ENCODE results near the gene EPB41L2.
A peak's percentile ranks its signal among the peaks of the same experiment; 100 is the strongest.

EPB41L2 gene

GRCh38 chr6:130903007-130903406, 160.0 kb downstream of the EPB41L2 start:
- DNase-seq = no peak

GRCh38 chr6:130900913-130901312, 162.1 kb downstream of the EPB41L2 start:
- no peak for DNase-seq

GRCh38 chr6:130896249-130896648, 166.8 kb downstream of the EPB41L2 start:
- no peak for DNase-seq

- DNase-seq = no peak
These were observed 167.5 kb downstream of the EPB41L2 start for GRCh38 chr6:130895516-130895915.

- DNase-seq = no peak
These were observed 169.3 kb downstream of the EPB41L2 start for GRCh38 chr6:130893766-130894165.

GRCh38 chr6:130893277-130893676, 169.8 kb downstream of the EPB41L2 start:
- no peak for DNase-seq

- no peak for DNase-seq
These were observed 172.5 kb downstream of the EPB41L2 start for GRCh38 chr6:130890521-130890971.

- no peak for DNase-seq
These were observed 173.6 kb downstream of the EPB41L2 start for GRCh38 chr6:130889423-130889822.

- no peak for DNase-seq
These were observed 174.8 kb downstream of the EPB41L2 start for GRCh38 chr6:130888246-130888645.

GRCh38 chr6:130886966-130887365, 176.1 kb downstream of the EPB41L2 start:
- no peak for DNase-seq

GRCh38 chr6:130885392-130886192, 177.5 kb downstream of the EPB41L2 start:
- DNase-seq = peak; percentile 69 to 72

GRCh38 chr6:130882370-130882769, 180.7 kb downstream of the EPB41L2 start:
- no peak for DNase-seq

- no peak for DNase-seq
These were observed 183.2 kb downstream of the EPB41L2 start for GRCh38 chr6:130879826-130880225.

GRCh38 chr6:130873746-130874145, 189.3 kb downstream of the EPB41L2 start:
- no peak for DNase-seq

GRCh38 chr6:130872250-130873095, 190.6 kb downstream of the EPB41L2 start:
- peak; percentile 63 to 68 for DNase-seq

- no peak for DNase-seq
These were observed 192.7 kb downstream of the EPB41L2 start for GRCh38 chr6:130870179-130870880.

- DNase-seq = no peak
These were observed 193.4 kb downstream of the EPB41L2 start for GRCh38 chr6:130869681-130870080.

- no peak for DNase-seq
These were observed 197.3 kb downstream of the EPB41L2 start for GRCh38 chr6:130865793-130866192.

- no peak for DNase-seq
These were observed 198.7 kb downstream of the EPB41L2 start for GRCh38 chr6:130864344-130864743.

GRCh38 chr6:130863415-130864230, 199.4 kb downstream of the EPB41L2 start:
- DNase-seq = no peak

GRCh38 chr6:130862370-130862769, 200.7 kb downstream of the EPB41L2 start:
- DNase-seq = no peak

GRCh38 chr6:130859161-130859867, 203.7 kb downstream of the EPB41L2 start:
- no peak for DNase-seq

All from activated CD4-positive, alpha-beta T cell treated with anti-CD3 and anti-CD28 coated beads, Interleukin-2, amount 50 U/mL, for 4 hours (primary cell).